ENCODE measurements around the gene NR2E3. TPM values are rescaled to one million over a fixed set of nuclear protein-coding genes. Genes with fewer than 3 reads are reported as not detected.
"Not testable (repeated sequence)": the region's sequence is repeated elsewhere in the genome, so short reads cannot be mapped to it uniquely, and the experiment has no call there.

The NR2E3 gene
- total RNA-seq, 2 experiments from 2014 or later, result not detected

DNA sequence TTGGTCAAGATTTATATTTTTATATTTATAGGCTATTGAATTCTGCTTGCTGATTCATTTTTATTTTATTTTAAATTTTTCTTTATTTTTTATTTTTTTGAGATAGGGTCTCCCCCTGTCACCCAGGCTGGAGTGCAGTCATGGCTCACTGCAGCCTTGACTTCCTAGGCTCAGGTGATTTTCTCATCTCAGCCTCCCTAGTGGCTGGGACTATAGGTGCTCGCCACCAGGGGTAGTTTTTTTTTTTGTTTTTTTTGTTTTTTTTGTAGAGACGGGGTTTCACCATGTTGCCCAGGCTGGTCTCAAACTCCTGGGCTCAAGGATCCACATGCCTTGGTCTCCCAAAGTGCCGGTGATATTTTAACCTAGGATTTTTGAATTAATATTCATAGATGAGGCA, 31.2 kb downstream of the NR2E3 start:
- no peak overlapping the region for H3K4me3 Mint-ChIP-seq

GRCh38 chr15:71844916-71845315, 34.6 kb downstream of the NR2E3 start:
- no peak overlapping the region for H3K27ac Mint-ChIP-seq
- ATAC-seq (no peak), DNase-seq (no peak)
- H3K4me1 Mint-ChIP-seq, result no peaks in the 10 kb centered on the region
- H3K27me3 Mint-ChIP-seq, result no peaks in the 10 kb centered on the region
- H3K9me3 Mint-ChIP-seq (ENCODE audit: low read depth), result no peaks in the 10 kb centered on the region
- no peak overlapping the region for H3K4me3 Mint-ChIP-seq
- peaks cover 5% of the 10 kb centered on the region for H3K36me3 Mint-ChIP-seq
- CTCF ChIA-PET, result interaction anchor here (0.6 kb wide), 1 partner anchor 19 kb away, joined by 3 read pairs; no protein-coding TSS in a partner anchor

More for the DNA sequence above, 31.2 kb downstream of the NR2E3 start:
- no peaks in the 10 kb centered on the region for H3K27me3 Mint-ChIP-seq
- H3K4me1 Mint-ChIP-seq, result no peaks in the 10 kb centered on the region
- no peak overlapping the region for H3K27ac Mint-ChIP-seq
- CTCF ChIA-PET, result no interaction called here
- peaks cover 4% of the 10 kb centered on the region for H3K36me3 Mint-ChIP-seq
- no peaks in the 10 kb centered on the region for H3K9me3 Mint-ChIP-seq (ENCODE audit: low read depth)
- ATAC-seq (no peak), DNase-seq (no peak)

DNA sequence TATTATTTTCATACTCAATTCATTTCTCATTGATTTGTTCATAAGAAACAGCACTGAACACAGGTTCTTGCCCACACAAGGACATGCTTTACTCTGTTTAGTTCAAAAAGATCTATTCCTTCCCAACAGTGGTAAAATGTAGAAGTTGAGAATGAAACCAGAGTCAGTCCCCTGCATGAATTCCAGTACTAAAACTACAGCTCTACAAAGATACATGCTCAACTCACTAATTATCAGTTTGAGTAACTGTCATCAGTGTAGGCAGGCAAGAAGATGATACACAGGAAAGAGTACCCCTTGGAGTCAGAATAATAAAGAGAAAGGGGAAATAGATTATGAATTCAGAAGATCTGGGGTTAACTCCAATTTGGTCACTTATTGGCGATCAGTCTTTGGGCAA, 43.2 kb downstream of the NR2E3 start:
- ATAC-seq (no peak), DNase-seq (no peak)
- H3K27me3 Mint-ChIP-seq, result no peaks in the 10 kb centered on the region
- H3K4me1 Mint-ChIP-seq, result peaks cover 3% of the 10 kb centered on the region
- CTCF ChIA-PET, result no interaction called here
- no peak overlapping the region for H3K27ac Mint-ChIP-seq
- H3K4me3 Mint-ChIP-seq, result no peak overlapping the region
- H3K36me3 Mint-ChIP-seq, result peaks cover 6% of the 10 kb centered on the region
- no peaks in the 10 kb centered on the region for H3K9me3 Mint-ChIP-seq (ENCODE audit: low read depth)

GRCh38 chr15:71858232-71858631, 47.9 kb downstream of the NR2E3 start:
- H3K27me3 Mint-ChIP-seq; H3K9me3 Mint-ChIP-seq (ENCODE audit: low read depth); H3K27ac Mint-ChIP-seq; H3K4me3 Mint-ChIP-seq; H3K36me3 Mint-ChIP-seq; CTCF ChIA-PET; DNase-seq; ATAC-seq; H3K4me1 Mint-ChIP-seq: not testable (repeated sequence)

All from activated CD8-positive, alpha-beta memory T cell treated with anti-CD3 and anti-CD28 coated beads, Interleukin-2, amount 10 ng/mL, durations not matched to agents 7 days and 5 days (primary cell).